Fibroblast of skin of scalp (primary cell): ENCODE measurements around the gene CPSF3.
"Not testable (repeated sequence)": the region's sequence is repeated elsewhere in the genome, so short reads cannot be mapped to it uniquely, and the experiment has no call there.

Experiments
- DNase-seq: peaks from one replicate; pipeline ENCODE4 v3.0.0-alpha.2; 2013

The CPSF3 gene

DNA sequence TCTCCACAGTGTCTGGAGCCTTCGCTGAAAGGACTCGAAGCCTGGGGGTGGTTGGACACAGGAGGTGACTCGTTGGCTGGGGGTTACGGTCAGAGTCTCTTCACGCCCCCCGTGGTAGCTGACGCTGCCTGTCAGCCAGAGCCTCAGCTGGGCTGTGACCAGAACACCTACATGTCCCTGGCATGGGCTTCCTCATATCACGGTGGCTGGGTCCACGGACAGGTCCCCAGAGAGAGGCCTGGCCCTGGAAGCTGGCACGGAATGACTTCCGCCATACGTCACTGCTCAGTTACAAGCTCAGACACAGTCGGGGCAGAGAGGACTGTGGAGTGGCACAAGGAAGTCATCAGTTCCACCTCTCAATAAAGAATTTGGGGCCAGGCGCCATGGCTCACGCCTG is 28.6 kb upstream of the CPSF3 start:
- DNase-seq = no peak

DNA sequence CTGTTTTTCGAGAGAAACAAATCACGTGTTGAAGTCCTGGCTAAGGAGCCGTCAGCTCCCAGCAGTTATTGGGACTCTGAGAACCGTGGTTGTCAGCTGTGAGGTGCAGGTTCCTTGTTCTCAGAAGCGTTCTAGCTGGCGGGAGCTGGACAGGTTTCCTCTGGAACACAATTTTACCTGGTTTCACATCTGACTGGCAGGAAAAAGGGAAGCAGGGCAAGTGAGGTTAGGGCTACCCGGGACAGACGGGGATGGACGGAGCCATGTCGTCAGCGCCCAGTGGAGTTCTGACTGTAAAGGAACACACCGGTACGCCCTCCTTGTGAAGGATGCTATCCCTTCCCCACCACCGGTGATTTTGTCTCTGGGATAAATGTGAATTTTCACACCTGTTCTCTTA is 26.3 kb upstream of the CPSF3 start:
- DNase-seq = no peak

DNA sequence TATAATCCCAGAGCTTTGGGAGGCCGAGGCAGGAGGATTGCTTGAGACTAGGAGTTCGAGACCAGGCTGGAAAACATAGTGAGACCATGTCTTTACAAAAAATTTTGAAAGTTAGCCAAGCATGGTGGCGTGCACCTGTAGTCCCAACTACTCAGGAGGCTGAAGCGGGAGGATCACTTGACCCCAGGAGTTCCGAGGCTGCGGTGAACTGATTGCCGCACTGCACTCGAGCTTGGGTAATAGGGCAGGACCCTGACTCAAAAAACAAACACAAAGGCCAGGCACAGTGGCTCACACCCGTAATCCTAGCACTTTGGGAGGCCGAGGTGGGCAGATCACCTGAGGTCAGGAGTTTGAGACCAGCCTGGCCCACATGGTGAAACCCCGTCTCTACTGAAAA is 25.2 kb upstream of the CPSF3 start:
- not testable (repeated sequence) for DNase-seq

DNA sequence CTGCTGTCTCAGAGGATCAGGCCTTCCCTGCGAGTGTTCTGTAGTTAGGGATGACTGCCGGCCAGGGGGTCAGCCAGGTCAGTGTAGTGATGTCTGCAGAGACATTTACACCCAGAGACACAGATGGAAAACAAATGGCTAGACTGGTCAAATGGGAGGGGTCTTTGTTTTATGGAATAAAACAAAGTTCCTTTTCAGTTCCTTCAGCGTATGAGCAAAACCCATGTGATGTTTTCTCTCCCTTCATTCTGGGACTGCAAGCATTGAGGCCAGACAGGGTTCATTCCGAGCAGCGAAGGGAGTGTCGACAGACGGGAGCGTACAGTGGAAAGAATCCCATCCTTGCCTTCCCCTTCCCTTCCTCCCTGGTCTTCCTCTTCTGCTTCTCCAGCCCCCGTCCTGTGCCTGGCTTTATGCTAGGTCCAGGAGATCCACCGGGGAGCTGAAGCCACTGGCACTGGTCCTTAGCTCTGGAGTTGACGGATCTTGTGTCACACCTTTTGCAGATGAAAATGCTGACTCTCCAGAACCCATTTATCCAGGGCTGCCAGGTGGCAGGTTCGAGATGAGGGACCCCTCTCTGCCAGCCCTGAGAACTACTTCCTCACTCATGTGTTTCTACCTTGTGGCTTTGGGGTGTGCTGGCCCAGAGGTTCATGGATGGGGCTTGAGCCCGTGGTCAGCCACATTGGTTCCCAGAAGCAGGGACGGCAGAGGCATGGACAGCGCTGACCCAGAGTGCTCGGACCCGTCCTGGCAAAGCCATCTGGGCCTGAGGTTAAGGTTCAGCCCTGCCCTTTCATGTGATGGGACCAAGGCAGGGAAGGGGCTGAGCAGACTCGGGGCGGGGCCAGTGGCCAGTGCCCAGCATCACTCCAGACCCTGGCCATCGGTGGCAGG is 24.3 kb upstream of the CPSF3 start:
- DNase-seq = no peak

DNA sequence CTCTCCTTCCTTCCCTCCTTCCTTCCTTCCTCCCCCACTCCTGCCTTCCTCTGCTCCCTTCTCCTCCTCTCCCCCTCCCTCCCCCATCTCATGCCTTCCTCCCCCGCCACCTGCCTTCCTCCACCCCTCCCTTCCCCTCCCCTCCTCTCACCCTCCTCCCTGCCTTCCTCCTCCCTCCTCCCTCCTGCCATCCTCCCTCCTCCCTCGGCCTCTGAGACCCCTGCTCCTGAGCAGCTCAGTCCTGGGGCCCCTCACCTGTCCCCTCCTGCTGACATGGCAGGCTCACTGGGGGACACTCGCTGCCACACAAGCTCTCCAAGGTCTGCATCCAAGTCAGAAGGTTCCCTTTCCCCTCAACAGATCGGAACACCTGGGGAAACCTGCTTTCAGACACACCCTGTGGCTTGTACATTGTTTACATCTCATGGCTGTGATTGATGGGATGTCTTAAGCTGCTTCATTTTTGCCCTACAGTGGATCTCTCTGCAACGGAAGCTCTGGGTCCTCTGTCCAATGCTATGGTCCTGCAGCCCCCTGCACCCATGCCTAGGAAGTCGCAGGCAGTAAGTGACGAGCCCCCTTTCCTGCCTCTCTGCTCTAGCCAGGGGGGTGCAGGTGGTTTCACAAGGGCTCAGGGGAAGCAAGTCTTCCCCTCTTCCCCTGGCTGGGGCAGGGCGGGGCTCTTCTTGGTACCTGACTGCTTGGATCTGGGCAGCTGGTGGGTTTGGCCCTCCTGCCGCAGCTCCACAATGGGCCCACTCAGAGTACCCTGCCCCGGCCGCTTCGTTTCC is 23.0 kb upstream of the CPSF3 start:
- DNase-seq = no peak

DNA sequence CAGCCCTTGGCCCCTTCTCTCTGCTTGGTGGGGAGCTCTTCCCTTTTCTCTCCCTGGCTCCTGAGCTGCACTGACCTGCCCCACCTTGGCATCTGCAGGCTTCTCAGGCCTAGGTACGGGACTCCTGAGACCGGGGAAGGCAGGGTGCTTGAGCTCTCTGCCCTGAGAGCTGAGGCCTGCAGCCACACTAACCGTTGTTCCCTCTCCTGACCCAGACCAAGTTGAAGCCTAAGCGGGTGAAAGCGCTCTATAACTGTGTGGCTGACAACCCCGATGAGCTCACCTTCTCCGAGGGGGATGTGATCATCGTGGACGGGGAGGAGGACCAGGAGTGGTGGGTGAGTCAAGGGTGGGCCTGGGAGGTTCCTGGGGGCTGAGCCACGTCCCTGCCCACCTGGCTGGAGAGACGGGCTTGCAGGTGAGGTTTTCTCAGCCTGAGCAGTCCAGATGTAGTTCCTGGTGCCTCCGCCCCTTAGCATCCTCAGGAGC is 22.4 kb upstream of the CPSF3 start:
- DNase-seq = no peak

DNA sequence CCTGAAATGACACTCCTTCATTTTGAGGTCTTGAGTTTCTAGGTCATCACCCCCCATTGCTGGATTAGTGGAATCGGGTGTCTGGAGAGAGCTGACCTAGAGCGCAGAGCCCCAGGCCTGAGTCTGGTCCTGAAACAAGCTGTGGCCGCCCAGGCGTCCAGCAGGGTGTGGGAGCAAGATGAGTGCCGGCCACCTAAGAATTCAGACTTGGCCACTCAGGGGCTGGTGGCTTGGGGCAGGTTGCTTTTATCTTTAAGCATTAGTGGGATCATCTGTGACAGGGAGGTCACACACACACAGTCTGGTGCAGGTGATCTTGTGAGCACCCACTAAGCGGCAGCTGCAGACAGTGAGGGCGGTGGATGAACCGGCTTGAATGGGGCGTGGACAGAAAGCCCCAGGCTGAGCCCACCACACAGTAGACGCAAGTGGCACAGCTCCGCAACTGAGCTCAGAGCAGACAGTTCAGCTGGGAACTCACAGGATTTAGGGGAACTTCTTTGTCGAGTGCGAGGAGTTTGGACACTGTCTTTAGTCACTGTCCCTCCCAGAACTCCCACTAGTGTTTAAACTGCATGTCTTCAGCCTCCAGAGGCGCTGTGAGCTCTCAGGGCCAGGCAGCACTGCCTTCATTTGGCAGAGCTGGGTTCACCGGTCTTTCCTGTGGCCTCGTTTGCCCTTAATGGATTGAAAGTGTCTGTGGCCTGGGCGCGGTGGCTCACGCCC is 21.6 kb upstream of the CPSF3 start:
- DNase-seq = no peak

DNA sequence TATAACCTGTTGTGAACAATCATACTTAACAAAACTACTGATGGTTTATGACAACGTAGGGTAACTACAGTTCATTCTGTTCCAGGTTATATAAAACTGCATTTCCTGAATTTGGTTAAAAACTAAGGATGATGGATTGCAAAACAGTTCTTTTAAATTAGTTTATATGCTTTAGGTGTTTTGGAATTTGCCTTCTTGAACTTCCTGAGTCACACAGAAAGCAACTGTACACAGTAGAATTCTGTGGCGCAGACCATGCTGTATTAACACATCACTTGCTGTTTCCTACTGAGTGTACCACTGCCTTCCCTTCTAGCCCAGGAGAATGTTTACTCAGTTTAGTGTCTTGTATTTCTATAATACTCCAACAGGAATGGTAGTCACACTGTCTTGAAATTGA is 19.5 kb upstream of the CPSF3 start:
- no peak for DNase-seq

DNA sequence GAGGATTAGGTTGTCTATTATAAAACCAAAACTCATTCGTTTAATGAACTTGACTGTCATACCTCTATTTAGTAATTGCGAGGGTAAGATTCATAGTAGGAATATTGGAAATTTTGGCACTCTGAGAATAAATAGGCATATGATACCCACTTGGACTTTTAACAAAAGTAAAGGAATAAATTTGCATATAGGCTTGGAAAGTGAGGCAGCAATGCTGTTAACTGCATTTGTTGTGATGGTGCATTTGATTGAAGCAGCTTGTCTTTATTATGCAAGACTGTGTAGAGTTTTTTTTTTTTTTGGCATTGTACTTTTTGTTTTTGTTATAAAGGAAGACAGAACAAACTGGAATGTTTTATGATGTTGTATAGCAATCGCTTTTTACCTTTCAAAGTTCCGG is 19.0 kb upstream of the CPSF3 start:
- DNase-seq = no peak

DNA sequence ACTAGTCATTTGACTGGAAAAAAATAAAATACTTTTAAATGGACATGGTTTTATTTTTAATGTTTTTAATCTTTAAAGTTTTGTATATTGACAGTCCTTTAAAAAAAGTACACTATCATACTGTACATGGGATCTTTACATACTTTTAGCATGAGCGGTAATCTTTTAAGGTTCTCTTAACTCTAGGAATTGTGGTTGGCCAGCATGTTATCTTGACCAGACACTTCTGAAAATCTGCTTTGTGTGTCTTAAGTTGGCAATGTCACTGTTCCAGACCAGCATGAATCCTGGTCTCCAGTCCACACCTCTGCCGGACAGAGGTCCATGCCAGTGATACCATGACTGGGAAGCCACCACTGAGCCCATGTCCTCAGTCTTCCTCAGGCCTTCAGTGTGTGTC is 17.8 kb upstream of the CPSF3 start:
- DNase-seq = no peak

DNA sequence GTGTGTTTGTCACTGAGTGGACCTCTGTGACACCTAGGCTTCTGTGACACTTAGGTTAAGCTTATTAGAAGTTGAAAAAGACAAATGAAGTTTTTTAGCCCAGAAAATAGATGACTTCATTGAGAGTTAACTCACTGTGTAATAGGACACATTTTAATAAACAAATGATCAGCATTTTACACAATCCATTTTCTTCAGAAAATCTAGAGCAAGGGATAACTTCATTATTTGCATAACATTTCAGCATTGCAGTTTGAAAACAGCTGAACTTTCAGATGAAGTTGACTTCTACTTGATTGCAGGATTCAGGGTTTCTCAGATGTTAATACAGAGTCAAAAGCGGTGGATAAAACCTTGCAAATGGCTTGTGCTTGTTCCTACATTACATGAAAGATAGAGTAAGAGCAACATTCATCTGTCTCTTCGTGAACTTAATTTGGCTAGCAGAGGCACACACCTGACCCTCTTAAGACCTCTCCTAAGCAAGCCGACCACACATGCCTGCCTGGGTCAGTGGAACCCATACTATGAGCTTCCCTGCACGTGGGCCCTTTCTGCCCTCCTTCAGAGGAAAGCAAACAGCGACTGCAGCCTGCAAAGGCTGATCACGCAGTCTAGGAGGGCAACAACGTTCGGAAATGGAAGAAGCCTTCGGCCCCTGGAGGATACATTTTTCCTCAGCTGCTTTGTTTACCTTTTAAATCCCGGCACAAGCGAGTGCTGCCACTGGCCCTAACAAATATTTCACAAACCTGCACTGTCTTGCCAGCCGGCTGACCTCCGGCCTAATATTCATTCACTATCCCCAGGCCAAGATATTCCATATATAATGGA is 16.7 kb upstream of the CPSF3 start:
- DNase-seq = no peak

DNA sequence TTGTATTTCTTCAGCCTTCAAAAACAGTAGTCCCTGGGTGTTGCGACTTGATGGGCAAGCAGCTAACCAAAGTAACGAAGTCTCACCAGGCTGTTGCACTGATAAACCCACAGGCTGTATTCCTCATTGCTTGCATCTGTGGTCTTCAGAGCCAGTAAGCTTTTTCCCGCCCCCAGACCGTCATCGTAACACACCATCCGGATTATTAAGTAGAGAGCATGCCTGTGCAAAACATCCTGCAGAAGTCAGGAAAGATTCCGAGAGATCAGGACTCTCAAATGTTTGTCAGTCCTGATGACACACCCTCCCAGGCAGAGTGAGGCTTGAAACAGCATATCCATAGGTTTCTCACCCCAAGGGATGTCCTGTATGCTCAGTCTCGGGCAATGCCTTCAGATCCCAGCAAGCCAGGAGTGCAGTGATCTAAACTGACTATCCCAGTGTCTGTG is 16.1 kb upstream of the CPSF3 start:
- no peak for DNase-seq

DNA sequence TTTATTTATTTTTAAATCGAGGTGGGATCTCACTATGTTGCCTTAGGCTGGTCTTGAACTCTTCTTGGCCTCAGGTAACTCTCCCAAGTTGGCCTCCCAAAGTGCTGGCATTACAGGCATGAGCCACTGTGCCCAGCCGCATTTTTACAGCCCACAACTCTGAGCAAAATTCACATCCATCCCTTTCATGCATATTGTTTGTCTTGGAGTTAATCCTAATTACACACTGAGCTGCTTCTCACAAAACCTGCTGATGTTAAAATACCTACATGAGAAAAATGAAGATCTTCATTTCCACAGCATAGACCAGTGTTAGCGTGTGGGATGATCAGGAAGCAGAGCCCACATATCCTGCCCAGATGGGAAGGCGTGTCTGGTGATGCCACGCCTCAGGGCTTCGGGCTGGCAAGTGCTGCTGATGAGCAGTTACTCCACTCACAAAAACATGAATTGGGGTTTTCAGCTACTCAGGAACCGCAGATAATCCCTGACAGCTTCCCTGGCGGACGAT is 14.8 kb upstream of the CPSF3 start:
- no peak for DNase-seq

DNA sequence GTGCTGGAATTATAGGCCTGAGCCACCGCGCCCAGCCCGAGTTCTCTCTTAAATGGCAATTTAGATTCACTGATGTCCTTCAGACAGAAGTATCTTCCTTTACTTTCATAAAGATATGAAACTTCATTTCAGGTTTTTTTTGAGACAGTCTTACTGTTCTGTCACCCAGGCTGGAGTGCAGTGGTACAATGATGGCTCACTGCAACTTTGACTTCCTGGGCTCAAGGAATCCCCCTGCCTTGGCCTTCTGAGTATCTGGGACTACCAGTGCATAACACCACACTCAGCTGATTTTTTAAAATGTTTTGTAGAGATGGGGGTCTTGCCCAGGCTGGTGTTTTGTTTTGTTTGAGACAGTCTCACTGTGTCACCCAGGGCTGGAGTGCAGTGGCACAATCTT is 13.3 kb upstream of the CPSF3 start:
- no peak for DNase-seq

DNA sequence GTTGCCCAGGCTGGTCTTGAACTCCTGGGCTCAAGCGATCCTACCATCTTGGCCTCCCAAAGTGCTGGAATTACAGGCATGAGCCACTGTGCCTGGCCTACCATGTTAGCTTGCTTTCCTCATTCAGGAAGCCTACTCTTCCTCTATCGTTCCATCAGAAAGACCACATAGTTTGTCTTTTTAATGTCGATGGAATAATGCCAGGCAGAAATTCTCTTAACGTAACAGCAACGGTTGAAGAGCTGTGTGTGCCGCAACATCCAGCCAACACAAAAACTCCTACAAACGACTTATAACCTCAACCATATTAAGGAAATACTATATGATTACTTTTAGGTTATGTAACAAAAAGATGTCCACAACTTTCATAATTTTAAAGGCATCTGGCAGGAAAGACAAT is 10.7 kb upstream of the CPSF3 start:
- no peak for DNase-seq

DNA sequence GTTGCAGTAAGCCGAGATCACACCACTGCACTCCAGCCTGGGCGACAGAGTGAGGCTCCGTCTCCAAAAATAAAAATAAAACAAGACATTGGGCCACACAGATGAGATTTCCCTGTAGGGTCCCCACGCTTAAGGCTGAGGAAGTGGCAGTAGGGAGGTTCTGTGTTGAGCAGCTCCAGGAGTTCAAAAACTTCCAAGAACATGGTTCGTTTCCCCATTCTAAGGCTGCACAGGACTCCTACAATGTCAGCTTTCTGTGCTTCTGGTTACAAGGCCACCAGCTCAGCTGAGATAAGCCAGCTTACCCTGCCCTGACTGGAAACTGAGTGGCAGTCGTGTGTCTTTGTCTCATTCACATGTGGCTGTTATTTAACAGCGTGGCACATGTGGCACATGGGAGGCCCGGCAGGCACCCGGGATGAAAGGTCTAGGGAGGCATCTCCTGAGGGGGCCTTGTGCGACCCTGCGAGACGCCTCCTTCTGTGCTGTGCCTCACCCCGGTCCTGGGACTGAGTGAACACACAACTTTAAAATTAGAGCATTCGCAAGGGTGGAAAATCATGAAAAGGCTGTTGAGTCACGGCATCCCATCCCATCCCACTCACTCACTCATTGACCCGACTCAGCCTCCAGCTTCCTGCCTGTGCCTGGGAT is 7.8 kb upstream of the CPSF3 start:
- DNase-seq = no peak

DNA sequence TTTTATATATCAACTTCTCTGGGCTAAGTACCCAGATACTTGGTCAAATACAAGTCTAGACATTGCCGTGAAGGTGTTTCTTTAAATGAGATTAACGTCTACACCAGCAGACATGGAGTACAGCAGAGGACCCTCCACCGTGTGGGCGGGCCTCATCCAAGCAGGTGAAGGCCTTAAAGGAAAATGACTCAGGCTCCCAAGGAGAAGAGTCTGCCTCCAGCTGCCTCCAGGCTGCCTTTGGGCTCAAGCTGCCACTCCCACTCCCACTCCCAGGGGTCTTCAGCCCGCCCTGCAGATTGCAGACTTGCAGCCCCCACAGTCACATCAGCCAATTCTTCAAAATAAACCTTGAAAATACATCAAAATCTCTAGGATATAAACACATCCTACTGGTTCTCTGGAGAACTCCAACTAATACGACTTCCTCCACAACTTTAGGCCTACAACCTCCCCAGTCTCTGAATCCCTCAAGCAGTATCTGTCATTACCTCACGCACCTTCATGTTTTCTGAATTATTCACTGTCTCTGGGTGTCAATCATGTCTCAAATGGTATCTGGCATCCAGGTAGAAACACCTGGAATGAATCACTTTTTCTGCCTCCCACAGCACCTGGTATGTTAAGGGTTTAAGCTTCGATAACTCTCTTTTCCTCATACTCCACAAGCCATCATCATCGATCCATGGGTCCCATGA is 7.0 kb upstream of the CPSF3 start:
- DNase-seq = no peak

DNA sequence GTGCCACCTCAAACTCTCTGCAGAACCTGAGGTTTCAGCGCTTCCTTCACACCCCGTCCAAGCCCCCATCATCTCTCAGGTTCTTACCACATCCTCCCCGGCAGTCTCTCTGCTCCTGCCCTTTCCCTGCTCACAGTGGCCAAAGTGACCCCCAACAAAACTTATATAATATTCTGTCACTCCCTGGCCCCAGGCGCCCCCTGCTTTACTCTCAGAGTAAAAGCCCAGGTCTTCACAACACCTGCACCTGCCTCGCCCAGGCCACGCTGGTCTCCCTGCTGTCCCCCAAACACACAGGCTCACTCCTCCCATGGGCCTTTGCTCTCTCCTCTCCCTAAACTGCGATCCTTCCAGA is 6.5 kb upstream of the CPSF3 start:
- DNase-seq = no peak

DNA sequence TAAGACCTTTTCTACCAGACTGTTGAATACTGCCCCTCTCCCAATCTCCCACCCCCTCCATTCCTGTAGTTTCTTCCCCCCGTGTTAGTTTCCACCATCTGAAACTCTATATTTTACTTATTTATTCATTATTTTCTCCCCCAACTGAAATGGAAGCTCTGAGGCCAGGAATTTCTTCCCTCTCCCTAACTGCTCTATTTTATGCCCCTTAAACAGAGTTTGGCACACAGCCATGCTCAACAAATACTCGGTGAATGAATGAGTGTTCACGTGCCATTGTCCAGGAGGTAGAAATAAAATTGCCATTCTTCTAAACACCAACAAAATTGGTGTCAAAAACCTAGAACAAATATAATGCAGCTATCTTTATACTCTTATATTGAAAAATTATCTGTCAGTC is 5.7 kb upstream of the CPSF3 start:
- DNase-seq = no peak

DNA sequence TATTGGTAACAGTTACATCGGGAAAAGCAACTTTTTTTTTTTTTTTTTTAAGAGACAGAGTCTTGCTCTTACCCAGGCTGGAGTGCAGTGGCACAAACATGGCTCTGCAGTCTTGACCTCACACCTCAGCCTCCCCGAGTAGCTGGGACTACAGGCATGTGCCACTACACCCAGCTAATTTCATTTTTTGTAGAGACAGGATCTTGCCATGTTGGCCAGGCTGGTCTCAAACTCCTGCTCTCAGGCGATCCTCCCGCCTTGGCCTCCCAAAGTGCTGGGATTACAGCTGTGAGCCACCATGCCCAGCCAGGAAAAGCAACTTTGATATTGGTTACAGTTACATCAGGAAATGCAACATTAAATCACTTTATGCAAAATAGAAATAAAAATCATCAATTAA is 4.7 kb upstream of the CPSF3 start:
- DNase-seq = no peak

DNA sequence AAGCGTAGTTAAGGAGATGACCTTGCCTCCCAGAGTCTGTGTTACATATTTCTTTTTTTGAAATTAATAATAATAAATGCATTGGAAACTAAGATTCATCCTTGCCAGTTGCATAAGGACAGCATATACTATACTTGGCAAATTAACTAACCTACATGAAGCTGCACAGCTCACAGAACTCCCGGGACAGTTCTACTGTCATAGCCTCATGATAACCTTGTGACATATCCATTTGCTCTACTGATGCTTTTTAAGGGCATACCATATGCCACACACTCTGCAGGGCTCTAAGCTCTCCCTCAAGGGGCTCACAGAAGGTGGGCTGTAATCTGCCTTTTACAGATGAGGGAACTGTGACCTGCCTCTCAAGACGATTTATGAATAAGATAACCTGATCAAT is 3.9 kb upstream of the CPSF3 start:
- no peak for DNase-seq
